RPMI7951 (cell line): ENCODE measurements around the gene TRAF3IP1. TPM values are rescaled to one million over a fixed set of nuclear protein-coding genes. Genes with fewer than 3 reads are reported as not detected.
A peak's percentile ranks its signal among the peaks of the same experiment; 100 is the strongest.
"Not testable (repeated sequence)": the region's sequence is repeated elsewhere in the genome, so short reads cannot be mapped to it uniquely, and the experiment has no call there.

Source experiments
- DNase-seq: peaks from one replicate; pipeline ENCODE4 v3.0.0-alpha.2; 2012; ENCODE audit warnings: low read depth
- total RNA-seq: library from RNA; depleted of rRNA; stranded (reverse); fragments of >200 nt; shearing (Covaris generic); gene quantifications from 2 replicates; pipeline ENCODE4 v1.2.3, GENCODE V29; 2014; rRNA removed

The TRAF3IP1 gene, protein sequence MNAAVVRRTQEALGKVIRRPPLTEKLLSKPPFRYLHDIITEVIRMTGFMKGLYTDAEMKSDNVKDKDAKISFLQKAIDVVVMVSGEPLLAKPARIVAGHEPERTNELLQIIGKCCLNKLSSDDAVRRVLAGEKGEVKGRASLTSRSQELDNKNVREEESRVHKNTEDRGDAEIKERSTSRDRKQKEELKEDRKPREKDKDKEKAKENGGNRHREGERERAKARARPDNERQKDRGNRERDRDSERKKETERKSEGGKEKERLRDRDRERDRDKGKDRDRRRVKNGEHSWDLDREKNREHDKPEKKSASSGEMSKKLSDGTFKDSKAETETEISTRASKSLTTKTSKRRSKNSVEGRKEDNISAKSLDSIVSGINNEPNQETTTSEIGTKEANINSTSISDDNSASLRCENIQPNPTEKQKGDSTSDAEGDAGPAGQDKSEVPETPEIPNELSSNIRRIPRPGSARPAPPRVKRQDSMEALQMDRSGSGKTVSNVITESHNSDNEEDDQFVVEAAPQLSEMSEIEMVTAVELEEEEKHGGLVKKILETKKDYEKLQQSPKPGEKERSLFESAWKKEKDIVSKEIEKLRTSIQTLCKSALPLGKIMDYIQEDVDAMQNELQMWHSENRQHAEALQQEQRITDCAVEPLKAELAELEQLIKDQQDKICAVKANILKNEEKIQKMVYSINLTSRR
- 5.6 and 7.1 TPM in 2 replicates for total RNA-seq

DNA sequence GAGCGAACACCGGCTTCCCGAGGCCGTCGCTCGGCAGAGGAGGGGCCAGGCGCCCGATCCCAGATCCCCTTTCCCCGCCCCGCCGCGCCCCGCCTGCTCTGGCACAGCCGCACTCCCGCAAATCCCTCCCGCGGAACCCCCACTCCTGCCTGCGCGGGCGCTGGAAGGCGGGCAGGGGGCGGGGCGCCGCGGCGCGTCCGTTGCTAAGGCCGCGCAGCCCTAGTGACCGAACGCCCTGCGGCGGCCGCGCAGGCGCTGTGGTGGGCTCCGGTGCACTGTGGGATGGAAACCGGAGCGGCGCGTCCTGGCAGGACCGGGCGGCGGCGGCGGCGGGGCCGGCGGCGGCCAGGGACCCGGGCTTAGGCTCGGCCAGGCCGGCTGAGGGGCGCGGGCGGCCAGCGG lies at the start of gene TRAF3IP1:
TRAF3IP1 (plus strand) TSS at position 273 of the 402 bp plus-strand sequence. CDS start 145 bp downstream, outside the sequence.
- peak; percentile 90 for DNase-seq

DNA sequence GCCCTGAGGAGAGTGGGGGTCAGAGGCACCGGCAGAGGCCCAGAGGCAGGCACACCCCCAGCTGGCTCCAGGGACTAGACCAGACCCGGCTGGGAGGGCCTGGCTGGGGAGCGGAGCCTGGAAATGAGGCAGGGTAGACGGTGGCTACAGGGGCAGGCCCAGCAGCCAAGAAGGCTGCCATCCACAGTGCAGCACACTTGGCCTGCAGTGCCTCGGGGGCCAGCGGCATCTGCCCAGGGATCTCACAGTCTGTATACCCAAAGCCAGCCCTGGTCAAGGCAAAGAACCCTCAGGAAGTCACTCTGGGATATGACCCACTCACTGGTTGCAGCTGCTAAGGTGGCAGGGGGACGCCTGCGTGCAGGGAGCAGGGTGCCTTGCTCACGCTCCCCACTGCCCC lies 49.7 kb upstream of the TRAF3IP1 start:
- DNase-seq, result no peak

DNA sequence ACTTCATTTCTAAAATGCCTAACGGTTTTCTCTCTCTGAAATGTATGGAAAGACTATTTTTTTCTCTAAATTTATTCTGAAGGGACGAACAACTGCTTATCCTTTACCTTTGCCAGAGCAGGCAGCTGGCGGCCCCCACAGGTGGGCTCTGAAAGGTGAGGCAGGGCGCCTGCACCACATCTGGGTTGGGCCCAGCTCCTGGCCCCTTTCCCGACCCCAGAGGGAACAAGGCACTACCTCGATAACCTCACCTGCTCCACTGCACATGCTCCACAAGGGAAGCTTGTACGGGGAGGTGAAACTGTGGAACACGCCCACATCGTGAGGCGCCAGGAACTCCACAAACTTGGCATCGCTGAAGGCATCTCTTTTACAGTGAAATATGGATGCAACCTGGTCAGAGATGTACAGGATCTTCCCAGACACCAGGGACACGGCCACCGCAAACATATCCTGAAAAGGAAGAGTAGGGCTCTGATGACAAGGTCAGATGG lies 49.2 kb upstream of the TRAF3IP1 start:
- no peak for DNase-seq

DNA sequence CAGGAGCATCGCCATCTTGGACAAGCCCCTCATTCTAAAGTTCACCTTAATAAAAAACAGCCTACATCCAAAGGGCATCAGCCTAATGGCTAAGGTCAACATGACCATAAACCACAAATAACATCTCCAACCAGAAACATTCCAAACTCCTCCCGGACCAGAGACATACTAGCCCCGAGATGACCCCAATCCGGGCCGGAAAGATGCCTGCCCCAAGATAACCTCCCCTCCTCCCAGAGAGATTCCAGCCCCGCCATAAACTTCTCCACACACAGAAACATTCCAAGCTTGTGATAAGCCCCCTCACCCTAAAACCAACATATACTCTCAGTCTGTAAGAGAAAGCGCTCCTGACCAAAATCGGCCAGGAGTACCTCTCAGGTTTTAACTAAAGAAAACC lies 48.6 kb upstream of the TRAF3IP1 start:
- not testable (repeated sequence) for DNase-seq

DNA sequence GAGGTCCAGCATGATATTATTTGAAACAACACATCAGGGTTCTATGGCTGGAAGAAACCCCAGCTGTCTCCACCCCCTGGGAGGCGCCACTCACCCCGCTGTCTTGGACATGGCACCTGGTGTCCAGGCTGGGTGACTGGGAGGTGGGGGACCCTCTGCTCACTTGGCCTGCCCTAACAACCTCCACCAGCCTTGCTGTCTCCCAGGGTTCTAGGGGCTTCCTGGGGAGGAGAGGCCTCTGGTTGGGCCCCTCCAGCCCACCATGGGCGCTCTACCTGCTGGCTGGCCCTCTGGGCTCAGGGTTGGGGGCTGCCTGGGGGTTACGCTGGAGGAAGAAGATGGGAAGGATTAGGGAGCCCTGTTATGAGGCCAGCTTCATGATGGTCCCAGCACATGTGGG lies 48.2 kb upstream of the TRAF3IP1 start:
- no peak for DNase-seq

DNA sequence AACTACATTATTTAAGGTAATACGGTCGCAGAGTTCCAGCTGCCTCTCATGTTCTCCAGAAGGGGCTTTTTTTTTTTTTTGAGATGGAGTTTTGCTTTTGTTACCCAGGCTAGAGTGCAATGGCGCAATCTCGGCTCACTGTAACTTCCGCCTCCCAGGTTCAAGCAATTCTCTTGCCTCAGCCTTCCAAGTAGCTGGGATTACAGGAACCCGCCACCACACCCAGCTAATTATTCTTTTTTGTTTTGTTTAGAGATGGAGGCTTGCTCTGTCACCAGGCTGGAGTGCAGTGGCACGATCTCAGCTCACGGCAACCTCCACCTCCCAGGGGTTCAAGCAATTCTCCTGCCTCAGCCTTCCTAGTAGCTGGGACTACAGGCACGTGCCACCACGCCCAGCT lies 46.9 kb upstream of the TRAF3IP1 start:
- DNase-seq, result not testable (repeated sequence)

DNA sequence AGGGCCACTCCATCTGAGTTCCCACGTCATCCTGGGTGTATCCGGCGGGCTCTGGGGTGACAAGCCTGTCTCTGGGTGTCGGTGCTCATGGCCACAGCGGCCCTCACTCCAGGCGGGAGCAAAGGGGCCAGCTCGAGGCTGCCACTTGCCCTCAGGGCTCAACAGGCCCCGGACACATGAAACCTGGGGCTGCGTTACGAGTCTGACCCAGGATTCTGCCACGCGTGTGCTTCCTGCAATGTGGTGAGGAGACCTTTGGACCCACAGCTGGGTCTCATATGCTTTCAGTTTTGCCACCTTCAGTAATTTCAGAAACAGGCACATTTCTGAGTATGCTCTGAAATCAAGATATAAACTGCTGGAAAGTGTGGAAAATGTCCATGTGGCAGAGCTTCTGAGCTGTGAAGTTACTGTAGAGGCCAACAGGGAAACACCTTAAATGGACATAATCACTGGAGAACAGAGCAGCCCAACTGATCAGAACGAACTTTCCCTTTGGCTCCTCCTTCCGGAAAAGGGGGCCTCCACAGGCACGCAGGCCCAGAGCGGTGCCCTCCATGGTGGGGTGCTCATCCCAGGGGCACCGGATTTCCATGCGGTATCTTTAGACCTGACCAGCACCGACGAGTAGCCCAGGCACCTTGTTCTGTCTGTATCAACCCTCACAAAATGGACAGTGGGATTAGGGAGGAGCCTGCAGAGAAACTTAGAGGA lies 46.0 kb upstream of the TRAF3IP1 start:
- no peak for DNase-seq

DNA sequence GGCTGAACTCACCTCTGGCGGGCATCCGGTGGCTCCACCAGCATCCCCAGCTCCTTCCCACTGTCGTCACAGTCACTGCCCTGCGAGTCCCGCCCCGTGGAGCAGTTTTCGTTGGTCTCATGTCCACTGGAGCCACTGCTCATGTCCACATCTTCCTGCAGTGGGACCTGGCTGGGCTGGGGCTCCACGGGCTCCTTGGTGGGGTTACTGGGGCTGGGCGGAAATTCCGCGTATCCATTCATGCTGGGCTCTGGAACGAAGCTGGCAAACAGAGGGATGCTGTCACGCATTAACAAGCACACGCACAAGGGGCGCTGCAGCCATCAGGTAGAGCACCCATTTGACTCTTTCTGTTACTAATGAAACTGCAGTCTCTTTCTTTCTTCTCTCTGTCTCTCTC lies 42.6 kb upstream of the TRAF3IP1 start:
- no peak for DNase-seq

DNA sequence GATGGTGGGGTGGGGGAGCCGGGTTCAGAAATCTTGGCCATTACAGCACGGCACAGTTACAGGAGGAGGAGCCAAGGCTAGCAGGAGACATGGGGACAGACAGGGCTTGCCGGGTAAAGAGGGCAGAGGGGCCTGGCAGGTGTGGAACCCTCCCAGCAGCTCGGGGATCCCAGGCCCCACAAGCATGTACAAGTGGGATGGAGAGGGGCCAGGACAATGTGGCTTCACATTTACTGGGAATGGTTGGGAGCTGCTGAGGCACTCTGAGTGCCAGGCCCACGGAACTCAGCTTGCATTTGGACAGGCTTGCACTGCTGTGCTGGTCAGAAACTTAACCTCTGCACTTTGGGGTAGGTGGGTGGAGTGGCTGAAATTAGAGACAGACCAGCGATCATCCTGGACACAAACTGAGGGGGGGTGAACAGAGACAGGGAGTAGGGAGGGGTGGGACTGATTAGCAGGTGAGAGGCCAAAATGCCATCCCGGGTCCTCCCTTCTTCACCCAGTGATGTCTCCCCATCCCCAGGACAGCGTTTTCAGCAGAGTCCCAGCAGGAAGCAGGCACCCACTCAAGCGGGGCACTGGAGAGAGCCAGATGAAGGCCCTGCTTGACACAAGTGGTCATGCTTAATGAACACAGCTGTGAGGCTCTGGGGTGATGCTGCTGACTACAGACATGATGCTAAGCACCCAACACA lies 41.5 kb upstream of the TRAF3IP1 start:
- DNase-seq, result no peak

DNA sequence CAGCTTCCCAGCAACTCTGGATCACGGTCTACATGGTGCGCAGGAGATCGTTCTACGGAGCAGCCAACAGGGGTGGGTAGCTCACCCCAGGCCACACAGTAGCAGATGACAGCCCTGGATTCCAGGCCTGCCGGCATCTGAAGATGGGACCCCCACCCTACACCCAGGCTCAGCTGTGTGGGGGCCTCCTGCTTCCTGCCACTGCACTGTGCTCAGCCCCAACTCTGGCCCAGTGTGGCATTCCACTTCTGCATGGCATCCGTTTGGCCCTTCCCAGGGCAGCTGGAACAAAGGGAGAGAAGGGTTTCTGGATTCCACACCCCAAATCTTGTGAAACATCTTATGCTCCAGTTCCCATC lies 41.0 kb upstream of the TRAF3IP1 start:
- no peak for DNase-seq

DNA sequence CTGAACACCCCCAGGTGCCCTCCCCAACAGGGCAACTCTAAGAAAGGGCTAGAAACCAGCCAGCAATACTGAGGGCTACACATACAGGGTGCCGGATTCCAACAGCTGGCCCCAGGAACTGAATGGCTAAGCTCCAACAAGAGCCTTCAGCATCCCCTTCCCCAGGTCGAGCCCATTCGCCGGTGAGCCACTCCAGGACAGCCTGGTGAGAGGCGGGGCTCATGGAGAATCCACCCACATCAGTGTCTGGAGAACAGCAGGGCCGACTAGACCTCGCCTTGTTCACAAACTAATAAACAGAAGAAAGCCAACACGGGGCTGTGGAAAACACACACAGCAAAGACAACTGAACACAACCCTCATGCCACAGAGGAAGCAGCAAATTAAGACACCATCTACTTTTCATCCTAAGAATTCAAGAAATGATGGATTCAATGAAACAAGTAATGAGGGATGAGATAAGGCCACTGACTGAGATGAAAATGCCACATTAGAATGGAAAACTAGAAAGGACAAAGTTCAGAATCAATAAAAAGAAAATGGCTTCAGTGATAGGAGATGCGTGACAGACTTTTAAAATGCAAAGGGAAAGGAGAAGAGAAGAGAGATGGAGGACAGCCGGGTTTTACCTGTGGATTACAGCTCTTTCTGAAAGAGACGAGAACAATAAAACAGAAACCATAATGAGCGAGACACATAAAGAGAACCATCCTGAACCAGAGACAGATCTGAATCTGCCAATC lies 40.1 kb upstream of the TRAF3IP1 start:
- DNase-seq, result no peak

DNA sequence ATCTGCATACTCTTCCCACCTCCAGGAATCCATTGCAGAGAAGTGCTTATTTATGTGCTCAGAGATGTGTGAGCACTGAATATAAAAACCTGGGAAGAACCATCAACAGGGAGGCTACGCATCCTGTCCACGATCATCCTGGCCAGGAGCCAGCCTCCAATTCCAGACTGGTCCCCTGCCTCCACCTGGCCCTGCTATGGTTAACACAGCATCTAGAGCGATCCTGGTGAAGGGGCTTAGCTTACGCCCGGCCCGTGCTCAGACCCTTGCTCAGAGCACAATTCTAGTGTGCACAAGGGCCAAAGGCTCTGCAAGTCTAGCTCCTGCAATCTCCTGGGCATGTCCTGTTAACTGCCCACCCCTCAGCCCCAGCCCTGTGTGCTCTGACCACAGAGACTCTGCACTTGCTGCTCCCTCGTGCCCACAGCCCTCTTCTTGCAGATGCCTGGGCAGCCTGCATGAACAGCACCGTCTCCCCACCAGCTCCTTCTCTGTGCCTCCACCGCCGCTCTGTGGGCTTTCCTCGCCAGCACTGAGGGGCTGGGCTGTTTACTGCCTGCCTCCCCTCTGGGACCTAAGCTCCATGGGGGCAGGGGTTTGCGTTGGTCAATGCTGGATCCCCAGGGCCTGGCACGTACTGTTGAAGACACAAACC lies 38.4 kb upstream of the TRAF3IP1 start:
- DNase-seq, result no peak

DNA sequence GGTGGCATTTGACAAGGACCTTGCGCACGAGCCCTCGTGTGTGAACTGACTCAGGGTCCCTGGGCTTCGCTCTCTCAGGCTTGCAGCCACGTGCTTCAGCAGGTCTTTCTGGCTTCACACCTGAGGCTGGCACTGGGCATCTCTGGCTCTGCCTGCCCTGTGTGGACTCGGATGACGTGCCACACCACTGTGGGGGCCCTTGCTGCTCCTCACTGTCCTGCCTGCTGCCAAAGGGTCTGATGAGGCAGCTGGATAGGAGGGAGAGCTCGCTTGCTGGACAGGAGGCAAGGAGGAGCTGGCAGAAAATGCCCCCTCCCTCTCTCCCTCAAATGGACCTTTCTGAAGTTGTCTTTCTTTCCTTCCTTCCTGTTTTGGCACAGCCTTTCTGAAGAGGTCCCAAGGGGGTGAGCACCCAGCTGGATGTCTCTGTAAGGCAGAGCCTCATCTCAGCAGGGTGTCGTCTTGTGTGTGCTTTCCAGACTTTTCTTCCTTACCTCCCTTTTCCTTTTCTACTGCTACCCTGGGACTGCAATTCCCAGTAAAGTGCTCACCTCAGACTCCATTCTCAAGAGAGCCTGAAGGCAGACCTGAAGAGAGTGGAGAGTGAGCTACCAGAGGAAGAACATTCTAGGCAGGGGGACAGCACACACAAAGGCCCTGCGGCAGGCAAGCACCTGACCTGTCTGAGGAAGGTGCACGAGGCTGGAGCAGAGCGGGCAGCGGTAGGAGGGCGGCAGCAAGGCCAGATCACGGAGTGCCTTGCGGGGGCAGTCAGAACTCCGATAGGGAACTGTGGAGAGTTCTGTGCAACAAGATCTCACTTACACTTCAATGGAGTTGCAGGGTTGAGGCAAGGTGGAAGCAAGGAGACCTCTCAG lies 37.2 kb upstream of the TRAF3IP1 start:
- no peak for DNase-seq

DNA sequence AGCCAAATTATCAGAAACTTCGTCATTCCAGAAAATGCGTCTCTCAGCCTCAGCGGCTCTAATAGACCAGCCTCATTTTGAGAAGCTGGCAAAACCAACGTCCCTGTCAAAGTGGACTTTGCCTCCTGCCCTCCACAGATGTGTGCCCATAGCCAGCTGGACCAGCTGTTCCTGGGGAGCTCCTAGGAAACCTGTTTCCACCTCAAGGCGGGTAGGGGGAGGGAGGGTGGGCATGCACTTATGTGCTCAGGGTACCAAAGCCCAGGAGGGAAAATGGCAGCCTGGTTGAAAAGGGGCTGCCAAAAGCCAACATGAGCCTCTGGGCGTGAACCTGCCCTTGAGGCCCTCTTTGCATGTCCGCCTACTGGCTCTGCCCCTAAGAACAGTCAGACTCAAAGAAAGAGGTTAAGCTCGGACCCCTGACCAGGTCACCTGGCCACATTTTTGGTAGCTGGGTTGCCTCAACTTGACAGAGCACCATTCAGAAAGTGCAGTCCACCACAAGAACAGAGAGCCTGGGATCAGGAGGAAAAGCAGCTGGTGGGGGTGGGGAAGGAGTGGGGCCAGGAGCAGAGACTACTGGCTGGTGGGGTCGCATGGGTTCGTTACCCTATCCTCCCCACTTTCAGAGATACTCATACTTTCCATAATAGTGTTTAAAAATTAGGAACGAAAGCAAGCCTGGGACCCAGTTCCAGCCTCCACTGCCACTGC lies 35.4 kb upstream of the TRAF3IP1 start:
- no peak for DNase-seq

DNA sequence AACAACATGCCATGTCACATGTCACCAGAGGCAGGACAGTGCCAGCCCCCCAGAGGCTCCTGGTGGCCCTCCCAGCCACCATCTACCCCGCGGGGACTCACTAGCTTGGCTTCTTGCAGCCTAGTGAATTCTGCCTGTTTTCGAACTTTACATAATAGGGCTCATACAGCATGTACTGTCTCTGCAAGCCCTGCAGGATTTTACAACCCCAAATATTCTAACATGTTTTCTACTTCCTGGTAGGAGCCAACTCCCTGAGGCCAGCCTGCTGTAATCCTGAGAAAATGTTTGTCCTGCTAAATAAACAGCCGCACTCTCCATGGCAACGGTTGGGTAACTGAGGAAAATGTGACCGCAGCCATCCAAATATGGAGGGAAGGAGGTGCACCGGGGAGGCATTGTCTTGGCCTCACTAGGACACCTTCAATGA lies 34.6 kb upstream of the TRAF3IP1 start:
- DNase-seq, result peak; percentile 94

DNA sequence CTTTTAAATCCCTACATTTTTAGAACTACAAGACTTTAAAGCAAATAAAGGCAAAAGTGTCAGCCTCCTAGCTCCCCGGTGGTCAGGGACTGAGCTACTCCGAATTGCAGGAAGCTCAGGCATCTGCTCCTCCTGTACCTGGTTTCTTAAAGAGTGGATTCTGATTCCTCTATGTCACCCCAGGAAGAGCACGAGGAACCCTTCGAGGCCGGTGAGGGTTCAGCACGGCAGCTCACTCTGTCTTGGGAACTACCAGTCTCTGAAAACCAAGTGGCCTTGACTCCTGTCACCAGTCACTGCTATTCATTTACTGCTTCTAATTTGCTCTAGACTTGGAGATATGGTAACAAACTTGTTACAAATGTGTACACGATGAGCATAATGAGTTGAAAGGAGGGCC lies 34.2 kb upstream of the TRAF3IP1 start:
- no peak for DNase-seq

DNA sequence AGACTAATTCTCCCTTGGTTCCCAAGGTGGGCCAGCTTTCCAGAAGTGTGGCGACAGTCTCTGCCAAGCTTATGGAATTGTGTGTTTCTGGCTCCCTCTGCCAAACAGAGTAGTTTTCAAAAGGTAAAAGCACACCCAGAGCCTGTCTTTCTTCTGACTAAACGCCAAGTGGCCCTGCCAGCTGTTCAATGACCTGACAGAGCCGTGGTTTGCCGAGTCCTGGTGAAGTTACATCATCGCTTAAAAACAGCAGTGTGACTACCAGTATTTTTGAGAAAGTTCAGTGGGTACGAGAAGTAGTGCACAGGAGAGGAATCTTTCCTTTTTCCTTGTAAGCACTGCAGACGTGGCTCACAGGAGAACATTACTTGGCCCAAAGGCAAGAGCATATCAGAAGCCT lies 33.8 kb upstream of the TRAF3IP1 start:
- peak; percentile 72 for DNase-seq

DNA sequence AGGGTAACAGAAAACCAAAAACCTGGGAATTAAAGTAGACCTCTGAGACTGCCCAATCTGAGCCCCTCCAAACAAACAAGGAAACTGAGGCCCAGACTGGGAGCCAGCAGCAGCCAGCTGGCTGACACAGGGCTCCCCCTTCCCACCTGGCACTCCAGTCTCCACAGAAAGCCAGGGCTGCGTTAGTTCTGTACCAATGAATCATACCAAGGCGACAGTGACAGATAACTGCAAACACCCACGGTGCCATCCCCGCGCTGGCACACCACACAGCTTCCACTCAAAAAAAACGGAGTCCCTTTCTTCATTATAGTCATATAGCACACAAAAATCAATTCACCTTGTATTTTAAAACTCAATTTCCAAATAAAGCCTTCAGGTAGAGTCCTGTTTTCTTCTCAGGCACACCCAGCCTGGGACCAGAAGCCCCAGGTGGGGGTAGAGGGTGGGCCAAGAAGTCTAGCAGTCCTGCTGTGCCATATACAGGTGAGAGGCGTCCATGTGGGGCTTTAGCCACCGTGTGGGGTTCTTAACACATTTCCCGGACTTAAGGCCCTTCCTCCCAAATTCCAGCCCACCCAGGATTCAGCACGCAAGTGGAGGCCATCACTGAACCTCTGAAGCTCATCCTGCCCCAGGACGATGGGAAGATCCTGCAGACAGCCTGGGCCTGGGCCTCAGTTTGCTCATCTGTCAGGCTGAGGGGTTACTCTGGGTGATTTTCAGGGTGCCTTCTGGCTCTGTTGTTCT lies 33.2 kb upstream of the TRAF3IP1 start:
- no peak for DNase-seq
